SK-N-SH (cell line): ENCODE results near the gene HDGFL2. TPM values are rescaled to one million over a fixed set of nuclear protein-coding genes. Genes with fewer than 3 reads are reported as not detected.

Experiments
- CTCF ChIA-PET: fragments of 300-600, 350-600 bp; formaldehyde crosslinking; extraction: SDS; loops from one replicate; lab custom pipeline; 2021; lab: Yijun Ruan, JAX
- POLR2A ChIA-PET: fragments of 350-600 bp; sonication (Branson Sonifier 250); formaldehyde crosslinking; extraction: SDS; loops from one replicate; lab custom pipeline; 2020; ENCODE audit warnings: antibody characterized with exemption, inconsistent platforms; lab: Yijun Ruan, JAX
- DNase-seq: peaks from one replicate; pipeline ENCODE4 v3.0.0; 2012
- H2AFZ ChIP-seq: fragments of 200-600 bp; sonication (generic); 2 replicates; pipeline ENCODE4 v1.8.1; 2016; ENCODE audit warnings: antibody characterized with exemption, mild to moderate bottlenecking, low read depth
- H3F3A ChIP-seq: fragments of 200-600 bp; sonication (generic); replicated peaks from 2 replicates; pipeline ENCODE3; 2016; ENCODE audit warnings: antibody characterized with exemption, mild to moderate bottlenecking; ENCODE audit not compliant: insufficient read depth
- H3K27ac ChIP-seq, 2 experiments: fragments of 200-500 bp in 1 of 2; fragments of 200-600 bp in 1 of 2; sonication (Bioruptor generic) in 1 of 2; sonication (generic), shearing (Covaris generic) in 1 of 2; 2 replicates each; pipeline versions ENCODE4 v1.5.1 to v1.6.1; 2014 to 2016; ENCODE audit warnings: low read depth in 2 of 2, inconsistent platforms in 1 of 2, low read length in 1 of 2, mild to moderate bottlenecking in 1 of 2, mixed read lengths in 1 of 2
- H3K27me3 ChIP-seq: fragments of 200-600 bp; sonication (generic), shearing (Covaris generic); 2 replicates; pipeline ENCODE4 v1.6.1; 2016; ENCODE audit warnings: mixed run types; ENCODE audit not compliant: insufficient read depth
- H3K36me3 ChIP-seq, 2 experiments: fragments of 200-500 bp in 1 of 2; fragments of 200-600 bp in 1 of 2; sonication (Bioruptor generic) in 1 of 2; sonication (generic) in 1 of 2; replicated peaks in 1 of 2; 2 replicates each; pipeline versions ENCODE3 to v1.5.1; 2014 to 2016; ENCODE audit warnings: low read length in 1 of 2, mild to moderate bottlenecking in 1 of 2; ENCODE audit not compliant: insufficient read depth in 2 of 2, control insufficient read depth in 1 of 2
- H3K4me1 ChIP-seq, 2 experiments: fragments of 200-500 bp in 1 of 2; fragments of 200-600 bp in 1 of 2; sonication (Bioruptor generic) in 1 of 2; sonication (generic), shearing (Covaris generic) in 1 of 2; 2 replicates each; pipeline versions ENCODE4 v1.5.1 to v1.6.1; 2014 to 2016; ENCODE audit warnings: low read depth in 1 of 2, low read length in 1 of 2, mixed run types in 1 of 2; ENCODE audit not compliant: insufficient read depth in 2 of 2, control insufficient read depth in 1 of 2
- H3K4me2 ChIP-seq: fragments of 200-600 bp; sonication (generic), shearing (Covaris generic); 2 replicates; pipeline ENCODE4 v1.6.1; 2017; ENCODE audit warnings: mixed run types
- H3K4me3 ChIP-seq, 2 experiments: fragments of 200-500 bp in 1 of 2; fragments of 200-600 bp in 1 of 2; sonication (Bioruptor generic) in 1 of 2; sonication (generic), shearing (Covaris generic) in 1 of 2; 2 replicates each; pipeline versions ENCODE4 v1.5.1 to v1.8.1; 2014 to 2016; ENCODE audit warnings: low read depth in 2 of 2, inconsistent platforms in 1 of 2, low read length in 1 of 2, mild to moderate bottlenecking in 1 of 2, mixed read lengths in 1 of 2, moderate library complexity in 1 of 2
- H3K79me2 ChIP-seq: fragments of 200-600 bp; sonication (generic); 2 replicates; pipeline ENCODE4 v1.8.1; 2017; ENCODE audit warnings: mild to moderate bottlenecking; ENCODE audit not compliant: insufficient read depth
- H3K9ac ChIP-seq: fragments of 200-600 bp; sonication (generic); 2 replicates; pipeline ENCODE4 v1.6.1; 2017; ENCODE audit warnings: mixed run types
- H3K9me2 ChIP-seq: fragments of 200-600 bp; sonication (generic); 2 replicates; pipeline ENCODE4 v1.6.1; 2017; ENCODE audit warnings: mixed run types
- H3K9me3 ChIP-seq: fragments of 200-600 bp; sonication (generic); 2 replicates; pipeline ENCODE4 v1.6.1; 2017; ENCODE audit warnings: mixed run types, mild to moderate bottlenecking, moderate library complexity
- H4K20me1 ChIP-seq: fragments of 200-600 bp; sonication (generic); 2 replicates; pipeline ENCODE4 v1.6.1; 2017; ENCODE audit warnings: mild to moderate bottlenecking, mixed run types; ENCODE audit not compliant: insufficient read depth
- JUND ChIP-seq: IDR thresholded peaks from 2 replicates; pipeline ENCODE4 v1.4.0; 2012
- MAX ChIP-seq: IDR thresholded peaks from 2 replicates; pipeline ENCODE4 v1.4.0; 2012; ENCODE audit warnings: low read depth
- REST ChIP-seq: IDR thresholded peaks from 2 replicates; pipeline ENCODE4 v1.6.1; 2012; ENCODE audit warnings: mild to moderate bottlenecking, low read depth, low read length, moderate library complexity
- TEAD4 ChIP-seq: IDR thresholded peaks from 2 replicates; pipeline ENCODE4 v1.4.0; 2012; ENCODE audit warnings: mild to moderate bottlenecking, borderline replicate concordance; ENCODE audit not compliant: insufficient read depth
- WGBS: methylation state at CpG from one replicate; pipeline ENCODE4 v1.1.6; 2017; ENCODE audit warnings: low lambda C conversion rate; 5-methylcytosine and 5-hydroxymethylcytosine counted together
- polyA plus RNA-seq, 3 experiments: library from polyadenylated mRNA; depleted of rRNA; stranded (reverse); fragments of >200 nt; gene quantifications; 2 replicates each; pipeline ENCODE4 v1.2.3, GENCODE V29; 2012
- TF ChIP-seq, protein P1 (sequence below): fragments of 150-350 bp; IDR thresholded peaks from 2 replicates; pipeline ENCODE4 v1.6.1; 2016; ENCODE audit warnings: mild to moderate bottlenecking, low read depth, low read length
- TF ChIP-seq, protein P2 (sequence below): fragments of 150-350 bp; IDR thresholded peaks from 2 replicates; pipeline ENCODE4 v1.6.1; 2017; ENCODE audit warnings: antibody characterized with exemption, low read length, low read depth, borderline replicate concordance

Gene HDGFL2
- polyA plus RNA-seq, 1 of the 3 experiments (the other 2 are of a cell fraction) = 77.8 TPM

GRCh38 chr19:4437103-4437502 lies 35.0 kb upstream of the HDGFL2 start:
- WGBS = 100% methylated on average over 2 of the region's 10 CpGs
- no peak overlapping the region for H3K4me2 ChIP-seq
- H4K20me1 ChIP-seq = no peaks in the 10 kb centered on the region
- H3K79me2 ChIP-seq = no peaks in the 10 kb centered on the region; the same call in 1 of the 2 replicates
- ChIA-PET CTCF (interaction anchor here (1.6 kb wide), 1 partner anchor 37 kb away, joined by 5 read pairs; the partner anchor contains the start of gene SH3GL1), POLR2A (no interaction called here)
- H2AFZ ChIP-seq = no peak overlapping the region
- no peak for DNase-seq
- H3K4me1 ChIP-seq = no peaks in the 10 kb centered on the region
- no peaks in the 10 kb centered on the region for H3K9me3 ChIP-seq
- no peaks in the 10 kb centered on the region for H3F3A ChIP-seq
- no peak overlapping the region for H3K27ac ChIP-seq
- H3K36me3 ChIP-seq = peaks cover 0 to 5% of the 10 kb centered on the region in 2 experiments
- H3K27me3 ChIP-seq = no peaks in the 10 kb centered on the region
- no peak overlapping the region for H3K4me3 ChIP-seq
- no peak for TF ChIP-seq TEAD4
- no peaks in the 10 kb centered on the region for H3K9me2 ChIP-seq
- no peak overlapping the region for H3K9ac ChIP-seq

DNA sequence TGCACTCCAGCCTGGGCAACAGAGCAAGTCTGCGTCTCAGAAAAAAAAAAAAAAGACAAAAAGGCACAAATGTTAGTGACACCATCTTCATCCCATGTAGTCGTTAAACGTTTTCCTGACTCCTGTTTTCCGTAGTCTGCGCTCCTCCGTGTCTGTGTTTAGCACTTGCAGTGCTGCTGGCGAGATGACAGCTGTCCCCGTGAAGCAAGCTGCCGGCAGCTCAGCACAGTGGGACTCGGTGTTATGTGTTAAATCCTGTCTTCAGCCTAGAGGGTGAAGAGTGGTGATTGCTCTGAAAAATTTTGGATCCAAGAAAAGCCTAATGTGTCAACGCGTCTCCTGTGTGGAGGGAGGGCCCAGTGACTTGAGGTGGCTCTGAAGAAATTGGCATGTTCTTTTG lies 32.9 kb upstream of the HDGFL2 start:
- DNase-seq = no peak
- no peak overlapping the region for H3K27ac ChIP-seq
- no peaks in the 10 kb centered on the region for H3K27me3 ChIP-seq
- H3K4me3 ChIP-seq = no peak overlapping the region
- H3K9ac ChIP-seq = no peak overlapping the region
- no peaks in the 10 kb centered on the region for H3F3A ChIP-seq
- no peak overlapping the region for H2AFZ ChIP-seq
- H3K4me1 ChIP-seq = no peaks in the 10 kb centered on the region
- no peaks in the 10 kb centered on the region for H3K9me2 ChIP-seq
- no peaks in the 10 kb centered on the region for H3K9me3 ChIP-seq
- no peaks in the 10 kb centered on the region; the same call in 1 of the 2 replicates for H3K79me2 ChIP-seq
- WGBS = 94% methylated on average over 12 of the region's 12 CpGs
- POLR2A ChIA-PET = no interaction called here
- no peak overlapping the region for H3K4me2 ChIP-seq
- CTCF ChIA-PET = no interaction called here
- H3K36me3 ChIP-seq = peaks cover 0 to 4% of the 10 kb centered on the region in 2 experiments
- H4K20me1 ChIP-seq = no peaks in the 10 kb centered on the region
- TF ChIP-seq, protein P1, sequence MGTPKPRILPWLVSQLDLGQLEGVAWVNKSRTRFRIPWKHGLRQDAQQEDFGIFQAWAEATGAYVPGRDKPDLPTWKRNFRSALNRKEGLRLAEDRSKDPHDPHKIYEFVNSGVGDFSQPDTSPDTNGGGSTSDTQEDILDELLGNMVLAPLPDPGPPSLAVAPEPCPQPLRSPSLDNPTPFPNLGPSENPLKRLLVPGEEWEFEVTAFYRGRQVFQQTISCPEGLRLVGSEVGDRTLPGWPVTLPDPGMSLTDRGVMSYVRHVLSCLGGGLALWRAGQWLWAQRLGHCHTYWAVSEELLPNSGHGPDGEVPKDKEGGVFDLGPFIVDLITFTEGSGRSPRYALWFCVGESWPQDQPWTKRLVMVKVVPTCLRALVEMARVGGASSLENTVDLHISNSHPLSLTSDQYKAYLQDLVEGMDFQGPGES = no peak
- TF ChIP-seq MAX (no peak), JUND (no peak), REST (no peak)
- TF ChIP-seq, protein P2, sequence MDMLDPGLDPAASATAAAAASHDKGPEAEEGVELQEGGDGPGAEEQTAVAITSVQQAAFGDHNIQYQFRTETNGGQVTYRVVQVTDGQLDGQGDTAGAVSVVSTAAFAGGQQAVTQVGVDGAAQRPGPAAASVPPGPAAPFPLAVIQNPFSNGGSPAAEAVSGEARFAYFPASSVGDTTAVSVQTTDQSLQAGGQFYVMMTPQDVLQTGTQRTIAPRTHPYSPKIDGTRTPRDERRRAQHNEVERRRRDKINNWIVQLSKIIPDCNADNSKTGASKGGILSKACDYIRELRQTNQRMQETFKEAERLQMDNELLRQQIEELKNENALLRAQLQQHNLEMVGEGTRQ = no peak
